Measurements from ENCODE around the gene DDTL.

GRCh38 chr22:23939017-23939357 lies 27.7 kb upstream of the DDTL start:
- no peak for TF ChIP-seq POLR2A (IDR thresholded peaks at IDR 0.05; ENCODE audit: low read length)
- no peak for TF ChIP-seq GATA1 (IDR thresholded peaks at IDR 0.05; ENCODE audit: low read depth, low read length)
